Thyroid gland (tissue), 4 donors: Measurements from ENCODE around the gene PHOX2A.

Source experiments
- POLR2A ChIP-seq, 2 donors: fragments of 450-650 bp; IDR thresholded peaks; one replicate each; pipeline ENCODE4 v1.6.1; 2017; ENCODE audit warnings: antibody characterized with exemption in 2 of 2, mild to moderate bottlenecking in 2 of 2, moderate library complexity in 1 of 2
- TF ChIP-seq, protein P1 (sequence below), 6 experiments: fragments of 200-600 bp in 3 of 6; fragments of 450-650 bp in 3 of 6; sonication (generic) in 3 of 6; IDR thresholded peaks; one replicate each; pipeline ENCODE4 v1.5.1; 2016 to 2019; ENCODE audit warnings: antibody characterized with exemption in 6 of 6, mild to moderate bottlenecking in 2 of 6, inconsistent platforms in 1 of 6, moderate library complexity in 1 of 6

GRCh38 chr11:72243173-72244059 is 560 bp downstream of the PHOX2A start:
- no peak for TF ChIP-seq POLR2A (IDR thresholded peaks at IDR 0.05)
- TF ChIP-seq, protein P1, sequence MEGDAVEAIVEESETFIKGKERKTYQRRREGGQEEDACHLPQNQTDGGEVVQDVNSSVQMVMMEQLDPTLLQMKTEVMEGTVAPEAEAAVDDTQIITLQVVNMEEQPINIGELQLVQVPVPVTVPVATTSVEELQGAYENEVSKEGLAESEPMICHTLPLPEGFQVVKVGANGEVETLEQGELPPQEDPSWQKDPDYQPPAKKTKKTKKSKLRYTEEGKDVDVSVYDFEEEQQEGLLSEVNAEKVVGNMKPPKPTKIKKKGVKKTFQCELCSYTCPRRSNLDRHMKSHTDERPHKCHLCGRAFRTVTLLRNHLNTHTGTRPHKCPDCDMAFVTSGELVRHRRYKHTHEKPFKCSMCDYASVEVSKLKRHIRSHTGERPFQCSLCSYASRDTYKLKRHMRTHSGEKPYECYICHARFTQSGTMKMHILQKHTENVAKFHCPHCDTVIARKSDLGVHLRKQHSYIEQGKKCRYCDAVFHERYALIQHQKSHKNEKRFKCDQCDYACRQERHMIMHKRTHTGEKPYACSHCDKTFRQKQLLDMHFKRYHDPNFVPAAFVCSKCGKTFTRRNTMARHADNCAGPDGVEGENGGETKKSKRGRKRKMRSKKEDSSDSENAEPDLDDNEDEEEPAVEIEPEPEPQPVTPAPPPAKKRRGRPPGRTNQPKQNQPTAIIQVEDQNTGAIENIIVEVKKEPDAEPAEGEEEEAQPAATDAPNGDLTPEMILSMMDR (IDR thresholded peaks at IDR 0.05), result no peak
